Measurements from ENCODE around the gene PRDM11.

- TF ChIP-seq, protein P1, sequence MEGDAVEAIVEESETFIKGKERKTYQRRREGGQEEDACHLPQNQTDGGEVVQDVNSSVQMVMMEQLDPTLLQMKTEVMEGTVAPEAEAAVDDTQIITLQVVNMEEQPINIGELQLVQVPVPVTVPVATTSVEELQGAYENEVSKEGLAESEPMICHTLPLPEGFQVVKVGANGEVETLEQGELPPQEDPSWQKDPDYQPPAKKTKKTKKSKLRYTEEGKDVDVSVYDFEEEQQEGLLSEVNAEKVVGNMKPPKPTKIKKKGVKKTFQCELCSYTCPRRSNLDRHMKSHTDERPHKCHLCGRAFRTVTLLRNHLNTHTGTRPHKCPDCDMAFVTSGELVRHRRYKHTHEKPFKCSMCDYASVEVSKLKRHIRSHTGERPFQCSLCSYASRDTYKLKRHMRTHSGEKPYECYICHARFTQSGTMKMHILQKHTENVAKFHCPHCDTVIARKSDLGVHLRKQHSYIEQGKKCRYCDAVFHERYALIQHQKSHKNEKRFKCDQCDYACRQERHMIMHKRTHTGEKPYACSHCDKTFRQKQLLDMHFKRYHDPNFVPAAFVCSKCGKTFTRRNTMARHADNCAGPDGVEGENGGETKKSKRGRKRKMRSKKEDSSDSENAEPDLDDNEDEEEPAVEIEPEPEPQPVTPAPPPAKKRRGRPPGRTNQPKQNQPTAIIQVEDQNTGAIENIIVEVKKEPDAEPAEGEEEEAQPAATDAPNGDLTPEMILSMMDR (conservative IDR thresholded peaks at IDR 0.05; ENCODE audit: low read depth, low read length) = no peak
- no peak for TF ChIP-seq EZH2 (IDR thresholded peaks at IDR 0.05; ENCODE audit: borderline replicate concordance, low read depth, low read length, poor library complexity, severe bottlenecking)
These were observed 79.8 kb downstream of the PRDM11 start for GRCh38 chr11:45225961-45226871.

Measured in A673 (cell line).